ENCODE results near the gene UHRF2. TPM values are rescaled to one million over a fixed set of nuclear protein-coding genes. Genes with fewer than 3 reads are reported as not detected.

Gene UHRF2
- total and polyA plus RNA-seq, 2 of the 13 experiments (the other 11 are each of a cell fraction or from before 2014, with no cell fraction given), result 42.1 to 44.2 TPM

GRCh38 chr9:6502399-6502798, 89.4 kb downstream of the UHRF2 start (continued):
- no peak for TF ChIP-seq ZNF598 (CRISPR knock-in tag; IDR thresholded peaks at IDR 0.05; ENCODE audit: borderline replicate concordance)
- TF ChIP-seq NCOA1 (CRISPR knock-in tag; IDR thresholded peaks at IDR 0.05), result no peak
- TF ChIP-seq ZFAT (CRISPR knock-in tag; conservative IDR thresholded peaks at IDR 0.05), result no peak
- TF ChIP-seq ESRRA (CRISPR knock-in tag; IDR thresholded peaks at IDR 0.05; ENCODE audit: low read depth), result no peak
- TF ChIP-seq ARNT2 (CRISPR knock-in tag; IDR thresholded peaks at IDR 0.05; ENCODE audit: low read depth), result no peak
- TF ChIP-seq RFXAP (CRISPR knock-in tag; IDR thresholded peaks at IDR 0.05; ENCODE audit: borderline replicate concordance), result no peak
- no peak for TF ChIP-seq SKIL (CRISPR knock-in tag; IDR thresholded peaks at IDR 0.05; ENCODE audit: borderline replicate concordance)

- no peak for ATAC-seq
- H3K36me3 ChIP-seq (replicated peaks in 1 of 2; ENCODE audit: control insufficient read depth in 1 of 2, insufficient read depth in 2 of 2, low read length in 2 of 2), result peaks cover 11 to 25% of the 10 kb centered on the region in 2 experiments
- no peak overlapping the region for H2AFZ ChIP-seq (ENCODE audit: low read length)
- intact Hi-C loops (cut with micrococcal nuclease; ENCODE audit: unreplicated experiment), result no loop called here
- no peak for DNase-seq (ENCODE audit: low spot score)
- no peaks in the 10 kb centered on the region for H4K20me1 ChIP-seq (ENCODE audit: insufficient read depth, low read length)
- in situ Hi-C loops (cut with HindIII; ENCODE audit: extremely low pct_ligation_motif_present, low pct_unique_long_range_greater_than_20kb), result no loop called here
- H3K9me3 ChIP-seq (ENCODE audit: low read length), result no peaks in the 10 kb centered on the region
- no peaks in the 10 kb centered on the region for H3K27me3 ChIP-seq (ENCODE audit: control insufficient read depth in 1 of 2, insufficient read depth in 2 of 2, low read length in 2 of 2)
- no peak overlapping the region for H3K9ac ChIP-seq (ENCODE audit: insufficient read depth, low read depth, low read length)
- H3K4me3 ChIP-seq (replicated peaks in 1 of 3; ENCODE audit: insufficient read depth in 1 of 3, low read depth in 2 of 3, low read length in 3 of 3), result no peak overlapping the region
- ChIA-PET CTCF (ENCODE audit: low intra/inter-chr PET ratio, low total read pairs) (no interaction called here), POLR2A (no interaction called here)
- no peak overlapping the region for H3K27ac ChIP-seq (ENCODE audit: extremely low read length, insufficient read depth, low read length)
- no peak overlapping the region for H3K4me2 ChIP-seq (ENCODE audit: low read depth, low read length)
- H3K79me2 ChIP-seq (ENCODE audit: insufficient read depth, low read length), result no peaks in the 10 kb centered on the region
- FAIRE-seq, result no peak
- no peaks in the 10 kb centered on the region for H3K4me1 ChIP-seq (ENCODE audit: insufficient read depth, low read length)
- WGBS (ENCODE audit: low lambda C conversion rate), result 98% methylated on average over 2 of the region's 2 CpGs
- TSS peak; percentile 13 for BruUV-seq (replicated peaks)
- TF ChIP-seq ZNF737 (CRISPR knock-in tag; IDR thresholded peaks at IDR 0.05; ENCODE audit: borderline replicate concordance) (no peak), ZNF343 (CRISPR knock-in tag; IDR thresholded peaks at IDR 0.05) (no peak), ZNF296 (CRISPR knock-in tag; conservative IDR thresholded peaks at IDR 0.05) (no peak), AGO2 (optimal IDR thresholded peaks at IDR 0.05; ENCODE audit: low read depth, low read length) (no peak), PAX8 (CRISPR knock-in tag; IDR thresholded peaks at IDR 0.05; ENCODE audit: borderline replicate concordance) (no peak), RFX1 (IDR thresholded peaks at IDR 0.05) (no peak), HES4 (CRISPR knock-in tag; IDR thresholded peaks at IDR 0.05; ENCODE audit: borderline replicate concordance) (no peak), TCF7 (IDR thresholded peaks at IDR 0.05; ENCODE audit: low read depth) (no peak), HMG20A (CRISPR knock-in tag; IDR thresholded peaks at IDR 0.05; ENCODE audit: borderline replicate concordance) (no peak), NCOA2 (CRISPR knock-in tag; IDR thresholded peaks at IDR 0.05) (no peak)
These were observed 93.6 kb downstream of the UHRF2 start for GRCh38 chr9:6506571-6506970.
